ENCODE data around the gene PRDM16. TPM values are rescaled to one million over a fixed set of nuclear protein-coding genes. Genes with fewer than 3 reads are reported as not detected.
A peak's percentile ranks its signal among the peaks of the same experiment; 100 is the strongest.

Gene PRDM16
- total and polyA plus RNA-seq, 2 experiments from 2014 or later: 0.14 to 0.16 TPM

DNA sequence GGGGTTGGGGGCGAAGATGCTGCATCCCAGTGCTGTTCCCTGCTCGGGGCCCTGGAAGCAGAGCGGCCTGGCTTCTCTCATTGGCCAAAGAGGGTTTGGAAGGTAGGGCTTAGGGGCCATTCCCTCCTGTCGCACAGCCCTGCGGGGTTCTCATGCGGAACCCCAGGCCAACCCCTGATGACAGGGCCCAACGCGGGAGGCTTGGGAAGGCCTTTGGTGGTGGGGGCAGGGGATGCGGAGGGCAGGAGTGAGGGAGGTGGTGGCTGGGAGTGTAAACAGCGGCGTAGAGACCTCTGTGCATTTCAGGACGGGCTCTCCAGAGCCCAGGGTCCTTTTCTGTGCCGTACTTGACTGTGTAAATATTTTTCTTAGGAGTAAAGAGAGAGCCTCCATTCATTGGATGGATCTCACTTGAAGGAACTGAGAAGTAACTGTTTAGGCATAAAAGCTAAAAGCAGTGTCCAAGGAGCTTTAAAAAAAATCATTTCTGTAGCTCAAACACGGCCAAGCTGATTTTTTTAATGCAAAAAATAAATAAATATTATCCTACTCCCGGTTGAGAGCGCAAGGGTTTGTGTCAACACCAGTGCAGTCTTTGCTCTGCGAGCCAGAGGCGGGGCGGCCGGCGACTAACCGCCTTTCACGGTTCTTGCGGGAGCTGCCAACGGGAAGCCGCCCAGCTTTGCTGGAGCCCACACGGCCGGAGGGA lies 169.1 kb downstream of the PRDM16 start:
- Histone ChIP-seq H3K79me2 (replicated peaks; ENCODE audit: insufficient read depth) (no peaks in the 10 kb centered on the region), H3K27me3 (ENCODE audit: insufficient read depth) (no peaks in the 10 kb centered on the region), H4K20me1 (replicated peaks; ENCODE audit: insufficient read depth) (no peaks in the 10 kb centered on the region), H3K27ac (ENCODE audit: low read depth) (no peak overlapping the region), H3K4me1 (ENCODE audit: insufficient read depth) (no peaks in the 10 kb centered on the region), H3K4me3 (no peak overlapping the region), H3K9me2 (ENCODE audit: insufficient read depth) (no peaks in the 10 kb centered on the region), H3K4me2 (no peak overlapping the region), H3K36me3 (ENCODE audit: insufficient read depth) (no peaks in the 10 kb centered on the region), H3F3A (replicated peaks; ENCODE audit: low read depth) (no peaks in the 10 kb centered on the region), H2AFZ (no peak overlapping the region)
- Mint-ChIP-seq H3K9me3 (no peaks in the 10 kb centered on the region), H3K4me3 (no peak overlapping the region), H3K27me3 (ENCODE audit: insufficient read depth, low read depth, poor library complexity) (peaks cover 20% of the 10 kb centered on the region), H3K4me1 (peaks cover 6% of the 10 kb centered on the region; the same call in 2 of the 3 replicates), H3K27ac (no peak overlapping the region), H3K36me3 (ENCODE audit: low read depth) (no peaks in the 10 kb centered on the region)
- DNase-seq (ENCODE audit: low spot score) (no peak), ATAC-seq (peak; percentile 13; the same call in 2 of the 3 replicates)
- no peak for TF ChIP-seq EZH2 (IDR thresholded peaks at IDR 0.05; ENCODE audit: low read depth, unreplicated experiment)
- no peak for TF ChIP-seq CREB1 (CRISPR knock-in tag; IDR thresholded peaks at IDR 0.05; ENCODE audit: low read depth)
- TF ChIP-seq, protein P1, sequence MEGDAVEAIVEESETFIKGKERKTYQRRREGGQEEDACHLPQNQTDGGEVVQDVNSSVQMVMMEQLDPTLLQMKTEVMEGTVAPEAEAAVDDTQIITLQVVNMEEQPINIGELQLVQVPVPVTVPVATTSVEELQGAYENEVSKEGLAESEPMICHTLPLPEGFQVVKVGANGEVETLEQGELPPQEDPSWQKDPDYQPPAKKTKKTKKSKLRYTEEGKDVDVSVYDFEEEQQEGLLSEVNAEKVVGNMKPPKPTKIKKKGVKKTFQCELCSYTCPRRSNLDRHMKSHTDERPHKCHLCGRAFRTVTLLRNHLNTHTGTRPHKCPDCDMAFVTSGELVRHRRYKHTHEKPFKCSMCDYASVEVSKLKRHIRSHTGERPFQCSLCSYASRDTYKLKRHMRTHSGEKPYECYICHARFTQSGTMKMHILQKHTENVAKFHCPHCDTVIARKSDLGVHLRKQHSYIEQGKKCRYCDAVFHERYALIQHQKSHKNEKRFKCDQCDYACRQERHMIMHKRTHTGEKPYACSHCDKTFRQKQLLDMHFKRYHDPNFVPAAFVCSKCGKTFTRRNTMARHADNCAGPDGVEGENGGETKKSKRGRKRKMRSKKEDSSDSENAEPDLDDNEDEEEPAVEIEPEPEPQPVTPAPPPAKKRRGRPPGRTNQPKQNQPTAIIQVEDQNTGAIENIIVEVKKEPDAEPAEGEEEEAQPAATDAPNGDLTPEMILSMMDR (conservative IDR thresholded peaks at IDR 0.05; ENCODE audit: low read depth in 2 of 2): no peak

DNA sequence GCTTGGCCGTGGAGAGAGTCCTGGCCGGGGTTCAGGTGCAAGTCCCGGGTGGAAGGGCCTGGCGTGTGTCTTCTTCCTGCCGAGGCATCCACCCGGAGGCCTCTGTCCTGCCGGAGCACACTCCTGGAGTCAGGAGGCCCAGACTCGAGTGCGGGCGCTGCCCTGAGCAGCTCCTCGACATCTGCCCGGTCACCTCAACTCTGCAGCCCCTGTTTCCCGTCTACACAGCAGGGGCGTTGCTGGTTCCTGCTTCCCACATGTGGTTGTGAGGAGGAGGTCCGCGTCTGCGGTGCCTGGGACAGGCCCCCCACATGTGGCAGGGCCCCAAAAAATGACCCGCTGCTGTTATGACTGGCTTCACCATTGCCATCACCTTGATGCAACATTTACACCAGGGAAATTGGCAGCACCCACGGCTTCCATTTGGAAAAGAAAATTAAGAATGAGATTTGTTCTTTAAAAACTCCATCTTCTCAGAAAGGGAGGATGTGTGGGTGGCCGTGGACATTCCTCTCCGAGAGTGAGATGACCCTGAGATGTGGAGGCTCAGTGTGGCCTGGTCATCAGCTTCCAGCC lies 169.8 kb downstream of the PRDM16 start:
- Histone ChIP-seq H3K27me3 (ENCODE audit: insufficient read depth) (no peaks in the 10 kb centered on the region), H3K79me2 (replicated peaks; ENCODE audit: insufficient read depth) (no peaks in the 10 kb centered on the region), H3K9me2 (ENCODE audit: insufficient read depth) (no peaks in the 10 kb centered on the region), H3K4me3 (no peak overlapping the region), H3K27ac (ENCODE audit: low read depth) (no peak overlapping the region), H3F3A (replicated peaks; ENCODE audit: low read depth) (no peaks in the 10 kb centered on the region), H3K36me3 (ENCODE audit: insufficient read depth) (no peaks in the 10 kb centered on the region), H2AFZ (no peak overlapping the region), H4K20me1 (replicated peaks; ENCODE audit: insufficient read depth) (no peaks in the 10 kb centered on the region), H3K4me2 (no peak overlapping the region), H3K4me1 (ENCODE audit: insufficient read depth) (no peaks in the 10 kb centered on the region)
- H3K36me3 Mint-ChIP-seq (ENCODE audit: low read depth): no peaks in the 10 kb centered on the region
- H3K27ac Mint-ChIP-seq: no peak overlapping the region
- peaks cover 6% of the 10 kb centered on the region; the same call in 2 of the 3 replicates for H3K4me1 Mint-ChIP-seq
- H3K9me3 Mint-ChIP-seq: no peaks in the 10 kb centered on the region
- H3K4me3 Mint-ChIP-seq: no peak overlapping the region
- ATAC-seq (no peak), DNase-seq (ENCODE audit: low spot score) (no peak)
- H3K27me3 Mint-ChIP-seq (ENCODE audit: insufficient read depth, low read depth, poor library complexity): peaks cover 20% of the 10 kb centered on the region
- TF ChIP-seq, protein P2, sequence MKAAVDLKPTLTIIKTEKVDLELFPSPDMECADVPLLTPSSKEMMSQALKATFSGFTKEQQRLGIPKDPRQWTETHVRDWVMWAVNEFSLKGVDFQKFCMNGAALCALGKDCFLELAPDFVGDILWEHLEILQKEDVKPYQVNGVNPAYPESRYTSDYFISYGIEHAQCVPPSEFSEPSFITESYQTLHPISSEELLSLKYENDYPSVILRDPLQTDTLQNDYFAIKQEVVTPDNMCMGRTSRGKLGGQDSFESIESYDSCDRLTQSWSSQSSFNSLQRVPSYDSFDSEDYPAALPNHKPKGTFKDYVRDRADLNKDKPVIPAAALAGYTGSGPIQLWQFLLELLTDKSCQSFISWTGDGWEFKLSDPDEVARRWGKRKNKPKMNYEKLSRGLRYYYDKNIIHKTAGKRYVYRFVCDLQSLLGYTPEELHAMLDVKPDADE (IDR thresholded peaks at IDR 0.05): no peak
- TF ChIP-seq CREB1 (CRISPR knock-in tag; IDR thresholded peaks at IDR 0.05; ENCODE audit: low read depth) (no peak), ZNF331 (CRISPR knock-in tag; IDR thresholded peaks at IDR 0.05; ENCODE audit: low read depth) (no peak), EZH2phosphoT487 (IDR thresholded peaks at IDR 0.05; ENCODE audit: unreplicated experiment) (no peak), NANOG (IDR thresholded peaks at IDR 0.05; ENCODE audit: borderline replicate concordance) (no peak)
- TF ChIP-seq, protein P3, sequence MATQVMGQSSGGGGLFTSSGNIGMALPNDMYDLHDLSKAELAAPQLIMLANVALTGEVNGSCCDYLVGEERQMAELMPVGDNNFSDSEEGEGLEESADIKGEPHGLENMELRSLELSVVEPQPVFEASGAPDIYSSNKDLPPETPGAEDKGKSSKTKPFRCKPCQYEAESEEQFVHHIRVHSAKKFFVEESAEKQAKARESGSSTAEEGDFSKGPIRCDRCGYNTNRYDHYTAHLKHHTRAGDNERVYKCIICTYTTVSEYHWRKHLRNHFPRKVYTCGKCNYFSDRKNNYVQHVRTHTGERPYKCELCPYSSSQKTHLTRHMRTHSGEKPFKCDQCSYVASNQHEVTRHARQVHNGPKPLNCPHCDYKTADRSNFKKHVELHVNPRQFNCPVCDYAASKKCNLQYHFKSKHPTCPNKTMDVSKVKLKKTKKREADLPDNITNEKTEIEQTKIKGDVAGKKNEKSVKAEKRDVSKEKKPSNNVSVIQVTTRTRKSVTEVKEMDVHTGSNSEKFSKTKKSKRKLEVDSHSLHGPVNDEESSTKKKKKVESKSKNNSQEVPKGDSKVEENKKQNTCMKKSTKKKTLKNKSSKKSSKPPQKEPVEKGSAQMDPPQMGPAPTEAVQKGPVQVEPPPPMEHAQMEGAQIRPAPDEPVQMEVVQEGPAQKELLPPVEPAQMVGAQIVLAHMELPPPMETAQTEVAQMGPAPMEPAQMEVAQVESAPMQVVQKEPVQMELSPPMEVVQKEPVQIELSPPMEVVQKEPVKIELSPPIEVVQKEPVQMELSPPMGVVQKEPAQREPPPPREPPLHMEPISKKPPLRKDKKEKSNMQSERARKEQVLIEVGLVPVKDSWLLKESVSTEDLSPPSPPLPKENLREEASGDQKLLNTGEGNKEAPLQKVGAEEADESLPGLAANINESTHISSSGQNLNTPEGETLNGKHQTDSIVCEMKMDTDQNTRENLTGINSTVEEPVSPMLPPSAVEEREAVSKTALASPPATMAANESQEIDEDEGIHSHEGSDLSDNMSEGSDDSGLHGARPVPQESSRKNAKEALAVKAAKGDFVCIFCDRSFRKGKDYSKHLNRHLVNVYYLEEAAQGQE (IDR thresholded peaks at IDR 0.05; ENCODE audit: unreplicated experiment): no peak

All from GM23338 (cell line).